ENCODE results near the gene SEC23IP. TPM values are rescaled to one million over a fixed set of nuclear protein-coding genes. Genes with fewer than 3 reads are reported as not detected.
"Not testable (repeated sequence)": the region's sequence is repeated elsewhere in the genome, so short reads cannot be mapped to it uniquely, and the experiment has no call there.

SEC23IP gene
- total RNA-seq, 1 experiment from 2014 or later: 60.5 TPM

DNA sequence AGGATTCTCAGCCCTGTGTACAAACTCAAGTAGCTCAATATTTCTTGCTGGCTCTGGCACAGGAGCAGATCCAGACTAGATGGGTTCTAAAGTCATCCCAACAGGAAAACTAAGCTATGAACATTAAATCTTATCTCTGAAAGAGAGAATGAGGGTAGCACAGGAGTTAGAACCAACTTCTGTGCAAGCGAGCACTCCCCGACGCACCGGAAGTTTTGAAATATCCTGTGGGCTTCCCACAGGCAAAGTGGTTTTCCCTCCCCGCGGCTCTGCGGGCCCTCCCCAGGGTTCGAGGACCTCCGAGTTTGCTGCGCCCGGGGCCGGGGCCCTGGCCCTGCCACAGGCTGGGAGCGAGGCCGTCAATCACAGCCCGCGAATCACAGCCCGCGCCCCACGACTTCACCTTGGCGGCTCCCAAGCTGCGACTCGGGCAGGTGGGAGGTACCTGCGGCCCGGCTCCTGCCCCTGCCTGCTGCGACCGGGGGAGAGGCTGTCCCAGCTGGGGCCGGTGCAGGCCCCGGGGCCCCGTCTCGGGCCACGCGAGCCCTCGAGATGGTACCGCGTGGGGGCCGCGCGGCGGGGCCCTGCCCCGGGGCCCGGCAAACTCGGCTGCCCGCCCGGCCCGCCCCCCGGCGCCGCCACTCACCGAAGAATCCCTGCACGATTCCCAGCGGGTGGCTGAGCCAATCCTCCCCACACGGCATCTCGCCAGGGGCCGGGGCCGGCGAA lies 20.5 kb upstream of the SEC23IP start:
- TF ChIP-seq CTCF (IDR thresholded peaks at IDR 0.05; ENCODE audit: unreplicated experiment): no peak
- BruUV-seq (replicated peaks): no TSS peak
- intact Hi-C loops (cut with micrococcal nuclease): no loop called here
- POLR2A ChIA-PET: interaction anchor here (0.6 to 4.4 kb wide), 36 partner anchors 9 to 1827 kb away, joined by 3 to 122 read pairs (median 6); partner anchors contain the start of genes BAG3, INPP5F, SEC23IP and TIAL1
- peaks cover 33% of the 10 kb centered on the region for H3K4me1 Mint-ChIP-seq (ENCODE audit: insufficient read depth, unreplicated experiment)
- CTCF ChIA-PET: interaction anchor here (0.5 to 5.0 kb wide), 11 partner anchors 12 to 459 kb away, joined by 3 to 41 read pairs (median 3); partner anchors contain the start of gene SEC23IP
- peaks cover 14% of the 10 kb centered on the region for H3K36me3 Mint-ChIP-seq (ENCODE audit: insufficient read depth, unreplicated experiment)
- peak overlapping the region; percentile 87 for H3K4me3 Mint-ChIP-seq (ENCODE audit: unreplicated experiment)
- DNase-seq (ENCODE audit: unreplicated experiment): peak; percentile 54
- no peaks in the 10 kb centered on the region for H3K27me3 Mint-ChIP-seq (ENCODE audit: insufficient read depth, unreplicated experiment)
- peak overlapping the region; percentile 54 for H3K27ac Mint-ChIP-seq (ENCODE audit: low read depth, unreplicated experiment)
- H3K9me3 Mint-ChIP-seq (ENCODE audit: unreplicated experiment): no peaks in the 10 kb centered on the region

DNA sequence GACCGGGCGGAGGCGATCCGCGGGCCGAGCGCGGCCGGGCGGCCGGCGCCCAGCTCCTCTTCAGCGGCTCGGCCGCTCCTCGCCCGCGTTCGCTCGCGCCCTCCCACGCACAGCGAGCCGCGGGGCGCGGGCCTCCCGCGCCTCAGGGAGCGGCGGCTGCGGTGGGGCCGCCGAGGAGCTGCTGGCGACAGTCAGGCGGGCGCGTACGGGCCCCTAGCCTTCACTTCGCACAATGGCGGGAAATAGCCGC lies 20.0 kb upstream of the SEC23IP start, which contains the start of gene MCMBP:
TSS of gene MCMBP (minus strand) at position 234 of the 250 bp plus-strand sequence. CDS start 259 bp downstream, outside the sequence.
- no peak for TF ChIP-seq CTCF (IDR thresholded peaks at IDR 0.05; ENCODE audit: unreplicated experiment)
- peaks cover 17% of the 10 kb centered on the region for H3K36me3 Mint-ChIP-seq (ENCODE audit: insufficient read depth, unreplicated experiment)
- ChIA-PET POLR2A (interaction anchor here (0.6 to 4.4 kb wide), 33 partner anchors 9 to 1827 kb away, joined by 3 to 122 read pairs (median 6); partner anchors contain the start of genes BAG3, INPP5F, SEC23IP and TIAL1), CTCF (interaction anchor here (0.6 to 5.0 kb wide), 9 partner anchors 12 to 379 kb away, joined by 3 to 41 read pairs (median 4); partner anchors contain the start of gene SEC23IP)
- DNase-seq (ENCODE audit: unreplicated experiment): no peak
- H3K27me3 Mint-ChIP-seq (ENCODE audit: insufficient read depth, unreplicated experiment): no peaks in the 10 kb centered on the region
- intact Hi-C loops (cut with micrococcal nuclease): no loop called here
- no TSS peak for BruUV-seq (replicated peaks)
- peaks cover 30% of the 10 kb centered on the region for H3K4me1 Mint-ChIP-seq (ENCODE audit: insufficient read depth, unreplicated experiment)
- peak within 1 kb of the TSS; percentile 59 for H3K27ac Mint-ChIP-seq (ENCODE audit: low read depth, unreplicated experiment)
- H3K4me3 Mint-ChIP-seq (ENCODE audit: unreplicated experiment): peak within 1 kb of the TSS; percentile 87
- H3K9me3 Mint-ChIP-seq (ENCODE audit: unreplicated experiment): no peaks in the 10 kb centered on the region

DNA sequence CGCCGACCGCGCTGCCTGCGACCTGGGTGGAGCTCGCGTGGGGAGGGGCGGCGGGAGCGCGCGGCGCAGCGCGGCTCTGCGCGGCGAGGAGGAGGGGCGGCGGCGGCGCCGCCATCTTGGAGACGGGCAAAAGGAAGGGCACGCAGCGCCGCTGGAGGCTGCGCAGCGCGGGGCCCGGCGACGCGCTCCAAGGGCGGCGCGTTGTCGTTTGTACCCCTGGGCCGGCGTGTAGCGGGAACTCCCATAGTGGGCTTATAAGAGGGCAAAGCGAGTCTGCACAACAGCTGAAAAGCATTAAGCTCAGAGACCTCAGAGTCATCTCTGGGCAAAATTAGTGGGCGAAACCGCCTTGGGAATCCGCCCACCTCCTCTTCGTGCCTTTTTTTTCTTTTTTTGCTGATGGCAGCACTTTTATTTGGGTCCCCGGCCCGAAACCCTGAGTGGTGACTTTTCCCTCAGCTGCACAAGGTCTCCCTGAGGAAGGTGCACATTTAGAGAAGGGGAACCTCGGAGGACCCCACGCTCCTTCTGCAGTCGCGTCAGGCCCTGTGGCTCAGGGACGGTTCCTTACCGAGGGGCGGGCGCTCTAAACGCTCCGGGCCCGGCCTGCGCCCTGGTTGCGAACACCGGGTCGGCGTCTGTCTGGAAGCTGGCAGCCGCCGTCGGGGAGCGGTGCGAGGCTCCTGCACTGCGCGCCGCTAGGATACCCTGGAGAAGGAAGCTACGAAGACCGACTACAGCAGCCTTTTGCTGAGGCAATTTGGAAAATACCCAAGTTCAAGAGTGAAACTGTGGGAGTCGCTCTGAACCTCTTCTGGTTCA lies 19.5 kb upstream of the SEC23IP start:
- TF ChIP-seq CTCF (IDR thresholded peaks at IDR 0.05; ENCODE audit: unreplicated experiment): no peak
- ChIA-PET POLR2A (interaction anchor here (0.6 to 4.4 kb wide), 32 partner anchors 10 to 768 kb away, joined by 3 to 122 read pairs (median 7); partner anchors contain the start of genes BAG3, INPP5F, SEC23IP and TIAL1), CTCF (interaction anchor here (0.5 to 5.0 kb wide), 11 partner anchors 8 to 684 kb away, joined by 3 to 41 read pairs (median 4); partner anchors contain the start of gene SEC23IP)
- no peaks in the 10 kb centered on the region for H3K27me3 Mint-ChIP-seq (ENCODE audit: insufficient read depth, unreplicated experiment)
- peaks cover 17% of the 10 kb centered on the region for H3K36me3 Mint-ChIP-seq (ENCODE audit: insufficient read depth, unreplicated experiment)
- peak; percentile 77 for DNase-seq (ENCODE audit: unreplicated experiment)
- peaks cover 28% of the 10 kb centered on the region for H3K4me1 Mint-ChIP-seq (ENCODE audit: insufficient read depth, unreplicated experiment)
- no peaks in the 10 kb centered on the region for H3K9me3 Mint-ChIP-seq (ENCODE audit: unreplicated experiment)
- intact Hi-C loops (cut with micrococcal nuclease): loop anchor here (1.0 kb wide), 1 partner anchor 19 kb away; the partner anchor contains the start of gene SEC23IP
- no TSS peak for BruUV-seq (replicated peaks)
- peak overlapping the region; percentile 87 for H3K4me3 Mint-ChIP-seq (ENCODE audit: unreplicated experiment)
- peak overlapping the region; percentile 59 for H3K27ac Mint-ChIP-seq (ENCODE audit: low read depth, unreplicated experiment)

GRCh38 chr10:119878524-119878923 lies 14.0 kb upstream of the SEC23IP start:
- ChIA-PET POLR2A (no interaction called here), CTCF (no interaction called here)
- BruUV-seq (replicated peaks): no TSS peak
- intact Hi-C loops (cut with micrococcal nuclease): no loop called here
- no peak for TF ChIP-seq CTCF (IDR thresholded peaks at IDR 0.05; ENCODE audit: unreplicated experiment)
- peaks cover 6% of the 10 kb centered on the region for H3K4me1 Mint-ChIP-seq (ENCODE audit: insufficient read depth, unreplicated experiment)
- H3K4me3 Mint-ChIP-seq (ENCODE audit: unreplicated experiment): no peak overlapping the region
- no peaks in the 10 kb centered on the region for H3K27me3 Mint-ChIP-seq (ENCODE audit: insufficient read depth, unreplicated experiment)
- no peaks in the 10 kb centered on the region for H3K9me3 Mint-ChIP-seq (ENCODE audit: unreplicated experiment)
- peaks cover 13% of the 10 kb centered on the region for H3K36me3 Mint-ChIP-seq (ENCODE audit: insufficient read depth, unreplicated experiment)
- H3K27ac Mint-ChIP-seq (ENCODE audit: low read depth, unreplicated experiment): no peak overlapping the region
- no peak for DNase-seq (ENCODE audit: unreplicated experiment)

GRCh38 chr10:119883901-119884611 lies 8.5 kb upstream of the SEC23IP start:
- H3K4me3 Mint-ChIP-seq (ENCODE audit: unreplicated experiment); H3K36me3 Mint-ChIP-seq (ENCODE audit: insufficient read depth, unreplicated experiment); CTCF ChIA-PET; BruUV-seq (replicated peaks); H3K4me1 Mint-ChIP-seq (ENCODE audit: insufficient read depth, unreplicated experiment); H3K27me3 Mint-ChIP-seq (ENCODE audit: insufficient read depth, unreplicated experiment); intact Hi-C loops (cut with micrococcal nuclease); DNase-seq (ENCODE audit: unreplicated experiment); H3K27ac Mint-ChIP-seq (ENCODE audit: low read depth, unreplicated experiment); H3K9me3 Mint-ChIP-seq (ENCODE audit: unreplicated experiment): not testable (repeated sequence)
- POLR2A ChIA-PET: interaction anchor here (1.1 to 2.2 kb wide), 2 partner anchors 8 to 11 kb away, joined by 4 to 11 read pairs; partner anchors contain the start of genes MCMBP and SEC23IP
